GM12873 (cell line): Measurements from ENCODE around the gene PRC1.

Experiments used
- CTCF ChIP-seq: IDR thresholded peaks from 2 replicates; pipeline ENCODE4 v1.5.1; 2012; ENCODE audit warnings: low read depth, mild to moderate bottlenecking, moderate library complexity, low read length, control low read depth; ENCODE audit not compliant: insufficient read depth; ENCODE audit errors: missing control alignments

PRC1 gene

GRCh38 chr15:90954712-90955623, 39.4 kb downstream of the PRC1 start, which contains the start of gene RCCD1:
RCCD1 (plus strand) TSS chr15:90954884; CDS start chr15:90956735, 1,851 bp downstream.
- TF ChIP-seq CTCF: no peak

GRCh38 chr15:90953947-90954711, 40.2 kb downstream of the PRC1 start:
- no peak for TF ChIP-seq CTCF

GRCh38 chr15:90952901-90953677, 41.2 kb downstream of the PRC1 start:
- TF ChIP-seq CTCF: no peak

GRCh38 chr15:90950676-90951075, 43.7 kb downstream of the PRC1 start:
- TF ChIP-seq CTCF: no peak

- no peak for TF ChIP-seq CTCF
These were observed 44.2 kb downstream of the PRC1 start for GRCh38 chr15:90949979-90950675.

GRCh38 chr15:90948506-90948905, 45.8 kb downstream of the PRC1 start:
- TF ChIP-seq CTCF: no peak
